GM12878 (cell line): Measurements from ENCODE around the gene APCDD1L. TPM values are rescaled to one million over a fixed set of nuclear protein-coding genes. Genes with fewer than 3 reads are reported as not detected.

Source experiments
- ATAC-seq: fragments of 200-7000 bp; cut with Tn5 transposase; 3 replicates; pipeline ENCODE4 v1.9.1; 2020; ENCODE audit warnings: mild to moderate bottlenecking, moderate library complexity
- BruUV-seq: library from RNA; stranded (reverse); fragments of 400-500 nt; replicated peaks from 2 replicates; lab custom pipeline; 2021; lab: Mats Ljungman, UMichigan
- CTCF ChIA-PET: fragments of 300-600 bp; sonication (Branson Sonifier 250); formaldehyde crosslinking; extraction: SDS; loops from one replicate; lab custom pipeline; 2021; ENCODE audit warnings: inconsistent platforms; lab: Yijun Ruan, JAX
- POLR2A ChIA-PET: fragments of 350-600 bp; formaldehyde crosslinking; extraction: SDS; loops from one replicate; lab custom pipeline; 2021; ENCODE audit warnings: inconsistent platforms; lab: Charles Lee
- RAD21 ChIA-PET: fragments of 300-600 bp; sonication (Branson Sonifier 250); formaldehyde crosslinking; loops from one replicate; lab custom pipeline; 2023; ENCODE audit warnings: antibody characterized with exemption; ENCODE audit not compliant: unreplicated experiment; lab: Charles Lee
- SMC1A ChIA-PET: fragments of 300-600 bp; sonication (Branson Sonifier 250); formaldehyde crosslinking; loops from one replicate; lab custom pipeline; 2023; ENCODE audit not compliant: unreplicated experiment, uncharacterized antibody; lab: Charles Lee
- DNase-seq: peaks from one replicate; pipeline ENCODE4 v3.0.0-alpha.2; 2011; ENCODE audit warnings: low read depth, low spot score
- FAIRE-seq: peaks from 3 replicates; lab custom pipeline; 2011; peaks lifted over from hg19 to GRCh38; lab: Jason Lieb, UNC
- H2AFZ ChIP-seq: 2 replicates; pipeline ENCODE4 v1.6.0; 2011; ENCODE audit warnings: low read depth, low read length, control low read depth; ENCODE audit not compliant: control insufficient read depth
- H3K27ac ChIP-seq: 2 replicates; pipeline ENCODE4 v1.5.1; 2011; ENCODE audit warnings: control low read depth; ENCODE audit not compliant: control insufficient read depth, insufficient read depth
- H3K27me3 ChIP-seq, 2 experiments: replicated peaks in 1 of 2; 2 replicates each; pipeline versions ENCODE4 v1.6.0 to v1.6.1; 2011; ENCODE audit warnings: low read length in 1 of 2; ENCODE audit not compliant: control insufficient read depth in 2 of 2, insufficient read depth in 2 of 2
- H3K36me3 ChIP-seq, 2 experiments: 2 replicates each; pipeline ENCODE4 v1.5.1; 2011; ENCODE audit warnings: low read length in 1 of 2; ENCODE audit not compliant: control insufficient read depth in 2 of 2, insufficient read depth in 2 of 2
- H3K4me1 ChIP-seq: 2 replicates; pipeline ENCODE4 v1.6.1; 2011; ENCODE audit warnings: mild to moderate bottlenecking, low read length, moderate library complexity, mixed read lengths; ENCODE audit not compliant: control insufficient read depth, insufficient read depth
- H3K4me2 ChIP-seq: 2 replicates; pipeline ENCODE4 v1.6.0; 2011; ENCODE audit warnings: control low read depth; ENCODE audit not compliant: control insufficient read depth, insufficient read depth
- H3K4me3 ChIP-seq: fragments of 200-600 bp; sonication (generic); 2 replicates; pipeline ENCODE4 v1.5.1; 2016
- H3K79me2 ChIP-seq: 2 replicates; pipeline ENCODE4 v1.6.0; 2011; ENCODE audit warnings: low read length; ENCODE audit not compliant: control insufficient read depth, insufficient read depth
- H3K9ac ChIP-seq: 2 replicates; pipeline ENCODE4 v1.8.0; 2011; ENCODE audit warnings: low read length, control low read depth, mixed read lengths; ENCODE audit not compliant: control insufficient read depth, insufficient read depth
- H3K9me3 ChIP-seq: replicated peaks from 3 replicates; pipeline ENCODE4 v1.5.1; 2011; ENCODE audit warnings: mild to moderate bottlenecking, low read length; ENCODE audit not compliant: control insufficient read depth, insufficient read depth
- H4K20me1 ChIP-seq: 2 replicates; pipeline ENCODE4 v1.6.0; 2011; ENCODE audit not compliant: control insufficient read depth, insufficient read depth
- ATF3 ChIP-seq: IDR thresholded peaks from 2 replicates; pipeline ENCODE4 v1.6.1; 2011; ENCODE audit warnings: low read depth, mild to moderate bottlenecking, low read length, moderate library complexity, borderline replicate concordance; ENCODE audit errors: extremely low read depth
- BMI1 ChIP-seq: fragments of 450-650 bp; IDR thresholded peaks from 2 replicates; pipeline ENCODE4 v1.6.1; 2016; ENCODE audit warnings: mild to moderate bottlenecking, moderate library complexity, borderline replicate concordance
- CEBPB ChIP-seq, 2 experiments: fragments of 150-350 bp in 1 of 2; IDR thresholded peaks; 2 replicates each; pipeline ENCODE4 v1.6.1; 2012 to 2014; ENCODE audit warnings: low read depth in 2 of 2, low read length in 2 of 2, borderline replicate concordance in 1 of 2, inconsistent platforms in 1 of 2
- CHD4 ChIP-seq: fragments of 200-600 bp; sonication (generic); IDR thresholded peaks from 2 replicates; pipeline ENCODE4 v1.6.1; 2016; ENCODE audit warnings: mild to moderate bottlenecking
- EP300 ChIP-seq, 2 experiments: fragments of 150-350 bp in 1 of 2; IDR thresholded peaks; 2 replicates each; pipeline ENCODE4 v1.6.1; 2011 to 2012; ENCODE audit warnings: low read depth in 2 of 2, low read length in 2 of 2, borderline replicate concordance in 1 of 2, improper control_type of control experiment in 1 of 2, inconsistent platforms in 1 of 2; ENCODE audit not compliant: control insufficient read depth in 1 of 2
- HCFC1 ChIP-seq: fragments of 150-350 bp; IDR thresholded peaks from 2 replicates; pipeline ENCODE4 v1.6.1; 2014; ENCODE audit warnings: low read length
- NR2C1 ChIP-seq: fragments of 450-650 bp; IDR thresholded peaks from 2 replicates; pipeline ENCODE4 v1.6.1; 2017; ENCODE audit warnings: antibody characterized with exemption, mild to moderate bottlenecking, moderate library complexity
- POLR2AphosphoS5 ChIP-seq: IDR thresholded peaks from 2 replicates; pipeline ENCODE4 v1.6.1; 2011; ENCODE audit warnings: mild to moderate bottlenecking, low read length, inconsistent platforms
- REST ChIP-seq: IDR thresholded peaks from 2 replicates; pipeline ENCODE4 v1.6.1; 2012; ENCODE audit warnings: mild to moderate bottlenecking, low read depth, low read length
- SKIL ChIP-seq: fragments of 450-650 bp; IDR thresholded peaks from 2 replicates; pipeline ENCODE4 v1.6.1; 2017; ENCODE audit warnings: mild to moderate bottlenecking, low read depth, inconsistent platforms; ENCODE audit not compliant: poor library complexity, severe bottlenecking
- SP1 ChIP-seq: IDR thresholded peaks from one replicate; pipeline ENCODE4 v1.6.1; 2011; ENCODE audit warnings: low read depth, low read length
- ZNF207 ChIP-seq: fragments of 450-650 bp; IDR thresholded peaks from 2 replicates; pipeline ENCODE4 v1.6.1; 2014; ENCODE audit warnings: antibody characterized with exemption, mild to moderate bottlenecking, borderline replicate concordance
- ZNF592 ChIP-seq: fragments of 450-650 bp; IDR thresholded peaks from 2 replicates; pipeline ENCODE4 v1.6.1; 2017; ENCODE audit warnings: mild to moderate bottlenecking, moderate library complexity
- ZZZ3 ChIP-seq: IDR thresholded peaks from 2 replicates; pipeline ENCODE4 v1.6.1; 2011; ENCODE audit warnings: low read depth; ENCODE audit not compliant: control insufficient read depth, insufficient read length
- WGBS: methylation state at CpG from one replicate; pipeline ENCODE4 v1.1.6; 2016; ENCODE audit warnings: low lambda C conversion rate; ENCODE audit not compliant: insufficient replicate concordance, insufficient coverage; ENCODE audit errors: missing lambda C conversion rate; 5-methylcytosine and 5-hydroxymethylcytosine counted together
- in situ Hi-C: fragments of 300-500 bp; cut with MboI; formaldehyde crosslinking; loops from 9 replicates; pipeline ENCODE4 v1.14.3; 2018; ENCODE audit warnings: mixed read lengths
- intact Hi-C: fragments of 100-400 bp; cut with micrococcal nuclease; formaldehyde crosslinking; loops from one replicate; pipeline ENCODE4 v1.14.2; 2022; ENCODE audit not compliant: unreplicated experiment
- polyA plus RNA-seq, 11 experiments: library from polyadenylated mRNA; depleted of rRNA in 4 of 11; unstranded in 6 of 11; stranded (reverse) in 5 of 11; fragments of >200 nt; fragmentation: Nextera tagmentation in 4 of 11; fragmentation: Illumina TruSeq in 1 of 11; extraction: Ambion mirVana in 4 of 11; extraction: Trizol in 1 of 11; gene quantifications; 1 replicate in 1 of 11; 2 replicates in 10 of 11; pipeline versions ENCODE4 v1.2.1 to v1.2.3, GENCODE V29; 2011 to 2016; ENCODE audit warnings: inconsistent platforms in 2 of 11, missing spikeins in 2 of 11, low read depth in 1 of 11
- total RNA-seq, 4 experiments: library from RNA; depleted of rRNA in 3 of 4; stranded (reverse); fragments of >200 nt in 3 of 4; fragmentation: Illumina TruSeq in 1 of 4; extraction: Trizol in 1 of 4; gene quantifications; 2 replicates each; pipeline versions ENCODE4 v1.2.1 to v1.2.3, GENCODE V29; 2013 to 2021

The APCDD1L gene
- total and polyA plus RNA-seq, 10 of the 15 experiments (the other 5 are each of a cell fraction or from before 2014, with no cell fraction given): 0.14 to 0.50 TPM; not detected in 8

- WGBS: 98% methylated on average over 3 of the region's 3 CpGs
- H4K20me1 ChIP-seq: no peaks in the 10 kb centered on the region
- no peak overlapping the region for H3K9ac ChIP-seq
- no peak overlapping the region for H2AFZ ChIP-seq
- ChIA-PET SMC1A (no interaction called here), POLR2A (interaction anchor here (0.5 kb wide), 1 partner anchor 800 kb away, joined by 4 read pairs; no protein-coding TSS in a partner anchor), CTCF (no interaction called here), RAD21 (no interaction called here)
- BruUV-seq: no TSS peak
- DNase-seq: no peak
- in situ Hi-C loops (no loop called here), intact Hi-C loops (no loop called here)
- no peaks in the 10 kb centered on the region for H3K27me3 ChIP-seq
- no peak for FAIRE-seq
- H3K4me3 ChIP-seq: no peak overlapping the region
- H3K79me2 ChIP-seq: peaks cover 30% of the 10 kb centered on the region
- no peak for ATAC-seq
- no peak overlapping the region for H3K27ac ChIP-seq
- H3K4me1 ChIP-seq: no peaks in the 10 kb centered on the region; the same call in 1 of the 2 replicates
- no peak overlapping the region for H3K4me2 ChIP-seq
- H3K9me3 ChIP-seq: no peaks in the 10 kb centered on the region; the same call in 1 of the 3 replicates
- peaks cover 5 to 26% of the 10 kb centered on the region in 2 experiments for H3K36me3 ChIP-seq
- TF ChIP-seq REST: no peak
- TF ChIP-seq NR2C1: no peak
- no peak for TF ChIP-seq ATF3
- TF ChIP-seq EP300 (IDR thresholded peaks at IDR 0.05; ENCODE audit: borderline replicate concordance in 1 of 2, control insufficient read depth in 1 of 2, low read depth in 2 of 2, low read length in 2 of 2): no peak
- TF ChIP-seq SKIL: no peak
- TF ChIP-seq ZNF207: no peak
- TF ChIP-seq SP1: no peak
- no peak for TF ChIP-seq BMI1
- no peak for TF ChIP-seq POLR2AphosphoS5
- no peak for TF ChIP-seq ZNF592
- no peak for TF ChIP-seq CEBPB (IDR thresholded peaks at IDR 0.05; ENCODE audit: borderline replicate concordance in 1 of 2, low read depth in 2 of 2, low read length in 2 of 2)
- TF ChIP-seq HCFC1: no peak
- no peak for TF ChIP-seq ZZZ3
- TF ChIP-seq CHD4: no peak
Observed at GRCh38 chr20:58417438-58417837, 97.8 kb downstream of the APCDD1L start.
